H1 (cell line): ENCODE data around the gene DAZAP1. TPM values are rescaled to one million over a fixed set of nuclear protein-coding genes. Genes with fewer than 3 reads are reported as not detected.

Experiments used
- ATF2 ChIP-seq: IDR thresholded peaks from 2 replicates; pipeline ENCODE4 v1.6.1; 2012; ENCODE audit warnings: low read length, inconsistent platforms
- BRCA1 ChIP-seq: IDR thresholded peaks from 2 replicates; pipeline ENCODE4 v1.6.1; 2012; ENCODE audit warnings: low read depth, low read length, improper control_type of control experiment
- CBX5 ChIP-seq: fragments of 300-800, 300-1000 bp; sonication (generic); IDR thresholded peaks from 2 replicates; pipeline ENCODE4 v1.7.1; 2016; ENCODE audit warnings: antibody characterized with exemption, low read length, low read depth
- EP300 ChIP-seq, 2 experiments: IDR thresholded peaks; 1 replicate in 1 of 2; 2 replicates in 1 of 2; pipeline ENCODE4 v1.6.1; 2011 to 2012; ENCODE audit warnings: low read depth in 2 of 2, low read length in 2 of 2, mild to moderate bottlenecking in 2 of 2, borderline replicate concordance in 1 of 2, inconsistent platforms in 1 of 2, moderate library complexity in 1 of 2
- NRF1 ChIP-seq: IDR thresholded peaks from 2 replicates; pipeline ENCODE4 v1.6.1; 2011; ENCODE audit warnings: mild to moderate bottlenecking, low read depth, low read length, improper control_type of control experiment
- PHF8 ChIP-seq: fragments of 200-600 bp; sonication (generic); conservative IDR thresholded peaks from 2 replicates; pipeline ENCODE4 v1.7.1; 2012; ENCODE audit warnings: low read depth, mild to moderate bottlenecking, inconsistent platforms, low read length, moderate library complexity
- RAD21 ChIP-seq, 2 experiments: IDR thresholded peaks in 1 of 2; conservative IDR thresholded peaks in 1 of 2; 2 replicates each; pipeline ENCODE4 v1.6.1; 2011; ENCODE audit warnings: low read depth in 2 of 2, low read length in 2 of 2, improper control_type of control experiment in 1 of 2, inconsistent platforms in 1 of 2, mild to moderate bottlenecking in 1 of 2, moderate library complexity in 1 of 2
- RBBP5 ChIP-seq: IDR thresholded peaks from 2 replicates; pipeline ENCODE4 v1.7.1; 2012; ENCODE audit warnings: low read depth, mild to moderate bottlenecking, inconsistent platforms, low read length, moderate library complexity, borderline replicate concordance
- TBP ChIP-seq: IDR thresholded peaks from 2 replicates; pipeline ENCODE4 v1.6.1; 2011; ENCODE audit warnings: low read depth, low read length, improper control_type of control experiment
- TEAD4 ChIP-seq: IDR thresholded peaks from 2 replicates; pipeline ENCODE4 v1.6.1; 2012; ENCODE audit warnings: low read depth, low read length, inconsistent platforms, mixed read lengths
- YY1 ChIP-seq: IDR thresholded peaks from 2 replicates; pipeline ENCODE4 v1.6.1; 2011; ENCODE audit warnings: low read depth, mild to moderate bottlenecking, low read length
- polyA plus RNA-seq, 7 experiments: library from polyadenylated mRNA; depleted of rRNA in 3 of 7; stranded (reverse) in 5 of 7; unstranded in 2 of 7; fragments of >200 nt in 5 of 7; fragments of 200-250 nt in 2 of 7; gene quantifications; 1 replicate in 5 of 7; 2 replicates in 1 of 7; 4 replicates in 1 of 7; pipeline versions ENCODE4 v1.2.1 to v1.2.3, GENCODE V29; 2011 to 2013; ENCODE audit warnings: missing spikeins in 2 of 7, mixed read lengths in 2 of 7
- total RNA-seq: library from RNA; stranded (reverse); fragmentation: NEBNext Ultra II Directional; extraction: Animal tissue kit (Norgen Biotek cat#: 25700); gene quantifications from 2 replicates; pipeline ENCODE4 v1.2.1, GENCODE V29; 2021

The DAZAP1 gene
- total and polyA plus RNA-seq, 2 of the 8 experiments (the other 6 are each of a cell fraction or from before 2014, with no cell fraction given), result 79.6 to 341 TPM

GRCh38 chr19:1447944-1448343, 40.6 kb downstream of the DAZAP1 start (continued):
- TF ChIP-seq BRCA1, result no peak
- TF ChIP-seq RBBP5, result no peak
- no peak for TF ChIP-seq PHF8
- TF ChIP-seq CBX5, result no peak
- no peak for TF ChIP-seq NRF1
- TF ChIP-seq TEAD4, result no peak
- TF ChIP-seq ATF2, result no peak
- TF ChIP-seq YY1, result no peak
- no peak for TF ChIP-seq EP300 (IDR thresholded peaks at IDR 0.05; ENCODE audit: borderline replicate concordance in 1 of 2, low read depth in 2 of 2, low read length in 2 of 2)
- no peak for TF ChIP-seq RAD21 (IDR thresholded peaks at IDR 0.05 in 1 of 2, conservative IDR thresholded peaks at IDR 0.05 in 1 of 2; ENCODE audit: low read depth in 2 of 2, low read length in 2 of 2)
- TF ChIP-seq TBP, result no peak
